ENCODE measurements around the gene GRM3. TPM values are rescaled to one million over a fixed set of nuclear protein-coding genes. Genes with fewer than 3 reads are reported as not detected.

Gene GRM3
- total and polyA plus RNA-seq, 4 donors = not detected

- DNase-seq (no peak), ATAC-seq (ENCODE audit: low FRiP score) (no peak)
- Histone ChIP-seq H3K4me1 (ENCODE audit: control insufficient read depth in 1 of 2, insufficient read depth in 2 of 2, low read length in 2 of 2) (peaks cover 0 to 9% of the 10 kb centered on the region in 2 donors), H3K27ac (ENCODE audit: low read depth in 1 of 2, low read length in 2 of 2) (no peak overlapping the region), H3K9me3 (ENCODE audit: control insufficient read depth, low read length) (no peaks in the 10 kb centered on the region), H3K4me3 (ENCODE audit: low read length in 2 of 2) (no peak overlapping the region), H3K27me3 (ENCODE audit: control insufficient read depth in 1 of 2, insufficient read depth in 2 of 2, low read length in 1 of 2) (no peaks in the 10 kb centered on the region), H3K36me3 (ENCODE audit: control insufficient read depth in 1 of 2, insufficient read depth in 2 of 2, low read length in 1 of 2) (no peaks in the 10 kb centered on the region)
- WGBS, 2 donors = 47 to 54% methylated on average over 3 of the region's 3 CpGs
- intact Hi-C loops (cut with DNase I) = no loop called here
Measured at GRCh38 chr7:86747698-86748097, 104.0 kb downstream of the GRM3 start.

DNA sequence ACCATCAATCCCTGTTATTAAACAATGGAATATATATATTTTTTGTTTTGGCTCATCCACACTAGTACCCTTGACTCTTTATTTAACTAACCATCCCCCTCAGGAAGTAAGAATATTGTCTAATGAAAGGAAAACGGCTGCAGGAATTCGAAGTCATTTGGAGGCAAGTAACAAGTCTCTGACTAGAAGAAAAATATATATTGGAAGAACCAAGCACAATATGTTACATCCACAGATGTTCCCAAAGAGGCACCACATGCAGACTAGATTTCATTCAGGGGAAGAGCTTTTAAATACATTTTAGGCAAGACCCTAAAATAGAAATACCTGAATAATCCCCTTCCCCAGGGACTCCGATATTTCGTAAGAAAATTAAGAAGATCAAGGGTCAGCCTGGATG is 104.5 kb downstream of the GRM3 start:
- intact Hi-C loops (cut with DNase I) = no loop called here
- WGBS, 2 donors = 39 to 47% methylated on average over 4 of the region's 4 CpGs
- Histone ChIP-seq H3K9me3 (ENCODE audit: control insufficient read depth, low read length) (no peaks in the 10 kb centered on the region), H3K27ac (ENCODE audit: low read depth in 1 of 2, low read length in 2 of 2) (no peak overlapping the region), H3K36me3 (ENCODE audit: control insufficient read depth in 1 of 2, insufficient read depth in 2 of 2, low read length in 1 of 2) (no peaks in the 10 kb centered on the region), H3K4me1 (ENCODE audit: control insufficient read depth in 1 of 2, insufficient read depth in 2 of 2, low read length in 2 of 2) (peaks cover 0 to 9% of the 10 kb centered on the region in 2 donors), H3K4me3 (ENCODE audit: low read length in 2 of 2) (no peak overlapping the region), H3K27me3 (ENCODE audit: control insufficient read depth in 1 of 2, insufficient read depth in 2 of 2, low read length in 1 of 2) (no peaks in the 10 kb centered on the region)
- ATAC-seq (ENCODE audit: low FRiP score) (no peak), DNase-seq (no peak)

- Histone ChIP-seq H3K27me3 (ENCODE audit: control insufficient read depth in 1 of 2, insufficient read depth in 2 of 2, low read length in 1 of 2) (no peaks in the 10 kb centered on the region), H3K9me3 (ENCODE audit: control insufficient read depth, low read length) (no peaks in the 10 kb centered on the region), H3K36me3 (ENCODE audit: control insufficient read depth in 1 of 2, insufficient read depth in 2 of 2, low read length in 1 of 2) (no peaks in the 10 kb centered on the region), H3K27ac (ENCODE audit: low read depth in 1 of 2, low read length in 2 of 2) (no peak overlapping the region), H3K4me3 (ENCODE audit: low read length in 2 of 2) (no peak overlapping the region), H3K4me1 (ENCODE audit: control insufficient read depth in 1 of 2, insufficient read depth in 2 of 2, low read length in 2 of 2) (peaks cover 0 to 9% of the 10 kb centered on the region in 2 donors)
- ATAC-seq (ENCODE audit: low FRiP score) = no peak
- intact Hi-C loops (cut with DNase I) = no loop called here
- no peak for DNase-seq
- 55 to 63% methylated on average over 7 of the region's 7 CpGs for WGBS, 2 donors
Measured at GRCh38 chr7:86748843-86749719, 105.4 kb downstream of the GRM3 start.

DNA sequence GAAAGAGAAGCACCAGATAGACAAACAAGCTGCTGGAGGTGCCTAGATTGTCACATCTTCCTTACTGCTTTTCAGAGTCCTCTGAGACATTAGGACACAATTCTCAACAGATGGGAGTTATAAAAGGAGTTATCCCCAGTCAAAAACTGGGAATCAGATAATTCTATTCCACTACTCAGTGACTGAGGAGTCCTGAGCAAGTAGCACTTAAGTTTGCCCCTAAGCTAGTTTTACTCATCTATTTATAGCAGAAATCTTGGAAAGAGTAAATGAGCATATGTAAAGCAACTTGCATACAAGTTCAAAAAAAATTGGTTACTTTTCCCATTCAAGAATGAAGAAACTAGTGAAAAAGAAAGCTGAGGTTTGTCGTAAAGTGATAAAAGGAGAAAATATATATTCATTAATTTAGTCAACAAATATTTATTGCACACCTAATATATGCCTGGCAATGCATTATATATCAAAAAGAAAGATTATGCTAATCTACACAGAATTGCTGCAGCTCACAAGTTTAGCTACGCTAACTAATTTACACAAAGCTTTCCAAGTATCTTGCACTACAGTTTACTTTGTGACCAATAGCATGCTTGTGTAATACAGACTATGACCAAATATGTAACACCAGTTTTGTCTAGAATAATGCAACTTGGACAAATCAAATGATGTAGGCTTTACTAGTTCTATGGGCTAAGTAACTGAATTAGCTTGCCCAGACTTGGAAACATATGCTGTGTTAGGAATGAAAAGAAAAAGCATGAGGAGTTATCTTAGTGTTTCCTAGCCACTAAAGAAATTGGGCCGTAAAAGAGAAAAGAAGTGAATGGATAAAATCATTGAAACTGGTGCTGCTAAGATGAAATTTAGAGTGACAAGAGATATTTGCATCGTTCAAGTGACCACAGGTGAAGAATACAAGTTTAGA is 106.3 kb downstream of the GRM3 start:
- Histone ChIP-seq H3K27ac (ENCODE audit: low read depth in 1 of 2, low read length in 2 of 2) (no peak overlapping the region), H3K4me3 (ENCODE audit: low read length in 2 of 2) (no peak overlapping the region), H3K9me3 (ENCODE audit: control insufficient read depth, low read length) (no peaks in the 10 kb centered on the region), H3K27me3 (ENCODE audit: control insufficient read depth in 1 of 2, insufficient read depth in 2 of 2, low read length in 1 of 2) (no peaks in the 10 kb centered on the region), H3K4me1 (ENCODE audit: control insufficient read depth in 1 of 2, insufficient read depth in 2 of 2, low read length in 2 of 2) (peaks cover 0 to 6% of the 10 kb centered on the region in 2 donors), H3K36me3 (ENCODE audit: control insufficient read depth in 1 of 2, insufficient read depth in 2 of 2, low read length in 1 of 2) (no peaks in the 10 kb centered on the region)
- WGBS, 2 donors = 84 to 89% methylated on average over 4 of the region's 4 CpGs
- DNase-seq (no peak), ATAC-seq (ENCODE audit: low FRiP score) (no peak)
- intact Hi-C loops (cut with DNase I) = no loop called here

DNA sequence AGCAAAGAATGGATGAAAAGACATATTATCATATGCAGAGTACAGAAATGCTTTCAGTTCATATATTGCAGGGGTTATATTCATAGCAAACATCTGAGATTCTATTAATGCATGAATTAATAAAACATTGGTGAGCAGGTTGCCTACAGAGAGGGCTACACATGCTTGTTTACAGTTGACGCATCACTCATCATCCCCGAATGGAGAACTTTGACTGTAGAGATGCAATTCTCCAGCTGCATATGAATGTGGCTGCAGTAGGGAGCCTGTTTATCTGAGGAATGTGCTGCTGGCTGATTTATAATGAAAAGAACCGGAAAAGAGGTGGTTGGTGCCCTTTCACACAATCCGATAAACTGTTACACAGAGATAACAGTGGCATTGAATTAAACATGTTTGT is 116.5 kb downstream of the GRM3 start:
- ATAC-seq (ENCODE audit: low FRiP score) = no peak
- Histone ChIP-seq H3K4me3 (ENCODE audit: low read length in 2 of 2) (no peak overlapping the region), H3K27ac (ENCODE audit: low read depth in 1 of 2, low read length in 2 of 2) (no peak overlapping the region), H3K4me1 (ENCODE audit: control insufficient read depth in 1 of 2, insufficient read depth in 2 of 2, low read length in 2 of 2) (no peaks in the 10 kb centered on the region), H3K9me3 (ENCODE audit: control insufficient read depth, low read length) (no peaks in the 10 kb centered on the region), H3K36me3 (ENCODE audit: control insufficient read depth in 1 of 2, insufficient read depth in 2 of 2, low read length in 1 of 2) (no peaks in the 10 kb centered on the region), H3K27me3 (ENCODE audit: control insufficient read depth in 1 of 2, insufficient read depth in 2 of 2, low read length in 1 of 2) (no peaks in the 10 kb centered on the region)
- DNase-seq = no peak
- intact Hi-C loops (cut with DNase I) = no loop called here
- 15 to 18% methylated on average over 4 of the region's 4 CpGs for WGBS, 2 donors

GRCh38 chr7:86762129-86762528 is 118.4 kb downstream of the GRM3 start:
- Histone ChIP-seq H3K4me1 (ENCODE audit: control insufficient read depth in 1 of 2, insufficient read depth in 2 of 2, low read length in 2 of 2) (no peaks in the 10 kb centered on the region), H3K27ac (ENCODE audit: low read depth in 1 of 2, low read length in 2 of 2) (no peak overlapping the region), H3K36me3 (ENCODE audit: control insufficient read depth in 1 of 2, insufficient read depth in 2 of 2, low read length in 1 of 2) (no peaks in the 10 kb centered on the region), H3K9me3 (ENCODE audit: control insufficient read depth, low read length) (no peaks in the 10 kb centered on the region), H3K27me3 (ENCODE audit: control insufficient read depth in 1 of 2, insufficient read depth in 2 of 2, low read length in 1 of 2) (no peaks in the 10 kb centered on the region), H3K4me3 (ENCODE audit: low read length in 2 of 2) (no peak overlapping the region)
- 51 to 65% methylated on average over 2 of the region's 2 CpGs for WGBS, 2 donors
- DNase-seq = no peak
- ATAC-seq (ENCODE audit: low FRiP score) = no peak
- intact Hi-C loops (cut with DNase I) = no loop called here

DNA sequence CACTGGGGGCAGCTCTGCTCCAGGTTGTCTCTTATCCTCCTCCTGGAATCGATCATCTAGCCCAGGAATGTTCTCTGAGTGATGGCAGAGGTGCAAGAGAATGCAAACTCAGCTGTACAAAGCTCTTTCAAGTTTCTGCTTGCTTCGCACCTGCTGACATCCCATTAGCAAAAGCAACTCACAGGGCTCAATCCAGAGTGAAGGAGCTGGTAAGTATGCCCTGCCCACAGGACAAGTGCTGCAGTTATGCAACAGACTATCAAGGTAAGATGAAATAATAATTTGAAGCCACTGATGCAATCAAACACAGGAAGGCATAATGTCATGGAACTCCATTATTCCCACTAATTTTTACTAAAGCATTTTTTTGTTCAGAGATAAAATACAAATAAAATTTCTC is 122.2 kb downstream of the GRM3 start:
- WGBS, 2 donors = 66 to 76% methylated on average over 2 of the region's 2 CpGs
- DNase-seq (no peak), ATAC-seq (ENCODE audit: low FRiP score) (no peak)
- Histone ChIP-seq H3K9me3 (ENCODE audit: control insufficient read depth, low read length) (no peaks in the 10 kb centered on the region), H3K4me3 (ENCODE audit: low read length in 2 of 2) (no peak overlapping the region), H3K27me3 (ENCODE audit: control insufficient read depth in 1 of 2, insufficient read depth in 2 of 2, low read length in 1 of 2) (no peaks in the 10 kb centered on the region), H3K27ac (ENCODE audit: low read depth in 1 of 2, low read length in 2 of 2) (no peak overlapping the region), H3K4me1 (ENCODE audit: control insufficient read depth in 1 of 2, insufficient read depth in 2 of 2, low read length in 2 of 2) (no peaks in the 10 kb centered on the region), H3K36me3 (ENCODE audit: control insufficient read depth in 1 of 2, insufficient read depth in 2 of 2, low read length in 1 of 2) (no peaks in the 10 kb centered on the region)
- intact Hi-C loops (cut with DNase I) = no loop called here

- intact Hi-C loops (cut with DNase I) = no loop called here
- ATAC-seq (ENCODE audit: low FRiP score) (no peak), DNase-seq (no peak)
- H3K36me3 ChIP-seq (ENCODE audit: control insufficient read depth in 1 of 2, insufficient read depth in 2 of 2, low read length in 1 of 2) = no peaks in the 10 kb centered on the region
- no peak overlapping the region for H3K4me3 ChIP-seq (ENCODE audit: low read length in 2 of 2)
- 70 to 88% methylated on average over 1 of the region's 1 CpG for WGBS, 2 donors
- no peak overlapping the region for H3K27ac ChIP-seq (ENCODE audit: low read depth in 1 of 2, low read length in 2 of 2)
- H3K27me3 ChIP-seq (ENCODE audit: control insufficient read depth in 1 of 2, insufficient read depth in 2 of 2, low read length in 1 of 2) = no peaks in the 10 kb centered on the region
- no peaks in the 10 kb centered on the region for H3K4me1 ChIP-seq (ENCODE audit: control insufficient read depth in 1 of 2, insufficient read depth in 2 of 2, low read length in 2 of 2)
- H3K9me3 ChIP-seq (ENCODE audit: control insufficient read depth, low read length) = no peaks in the 10 kb centered on the region
Measured at GRCh38 chr7:86768394-86768793, 124.7 kb downstream of the GRM3 start.

Data from aorta (tissue), 5 donors.